K562 treated with DMSO at 1 percent for 24 hours (cell line): ENCODE measurements around the gene PACS1. TPM values are rescaled to one million over a fixed set of nuclear protein-coding genes. Genes with fewer than 3 reads are reported as not detected.

Experiments
- total RNA-seq: library from RNA; unstranded; fragments of 300-600 nt; gene quantifications from 2 replicates; pipeline ENCODE4 v1.2.3, GENCODE V29; 2022; ENCODE audit warnings: low read depth; ENCODE audit not compliant: insufficient read depth

Gene PACS1
- total RNA-seq = 35.1 and 39.1 TPM in 2 replicates

DNA sequence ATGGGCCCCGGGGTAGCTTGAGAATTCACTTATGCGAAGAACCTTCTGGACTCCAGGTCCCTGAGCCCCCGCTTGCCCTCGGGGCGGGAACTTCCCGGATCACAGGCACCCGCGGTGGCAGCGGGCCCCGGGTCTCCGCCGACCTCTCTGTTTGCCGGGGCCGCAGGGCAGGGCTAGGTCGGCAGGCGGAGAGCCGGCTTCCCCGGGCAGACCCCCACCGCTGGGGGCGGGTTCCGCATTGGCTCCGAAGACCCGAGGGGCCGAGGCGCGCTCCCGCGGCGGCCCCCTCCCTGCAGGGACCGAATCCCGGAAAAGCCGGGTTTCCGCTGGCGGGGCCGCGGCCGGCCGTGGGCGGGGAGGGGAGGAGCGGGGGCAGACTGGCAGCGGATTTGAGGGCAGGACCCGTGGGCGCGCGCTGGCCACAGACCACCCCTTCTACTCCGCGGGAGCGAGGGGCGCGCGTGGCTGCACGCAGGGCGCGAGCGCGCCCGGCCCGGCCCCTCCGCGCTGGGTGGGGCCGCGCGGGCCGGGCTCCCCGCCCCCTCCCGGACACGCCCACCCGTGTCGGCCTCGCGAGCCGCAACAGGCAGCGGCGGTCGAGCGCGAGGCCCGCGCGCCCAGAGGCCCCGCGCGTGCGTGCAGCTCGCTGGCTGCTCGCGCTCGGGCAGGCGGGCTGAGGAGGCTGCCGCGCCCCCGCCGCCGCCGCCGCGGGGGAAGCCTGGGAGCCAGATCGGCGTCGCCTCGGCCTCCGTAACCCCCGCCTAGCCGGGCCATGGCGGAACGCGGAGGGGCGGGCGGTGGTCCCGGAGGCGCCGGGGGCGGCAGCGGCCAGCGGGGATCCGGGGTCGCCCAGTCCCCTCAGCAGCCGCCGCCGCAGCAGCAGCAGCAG is at the start of gene PACS1:
Gene PACS1 (plus strand): TSS at position 558 of the 889 bp plus-strand sequence. CDS start 215 bp downstream, at position 773.

DNA sequence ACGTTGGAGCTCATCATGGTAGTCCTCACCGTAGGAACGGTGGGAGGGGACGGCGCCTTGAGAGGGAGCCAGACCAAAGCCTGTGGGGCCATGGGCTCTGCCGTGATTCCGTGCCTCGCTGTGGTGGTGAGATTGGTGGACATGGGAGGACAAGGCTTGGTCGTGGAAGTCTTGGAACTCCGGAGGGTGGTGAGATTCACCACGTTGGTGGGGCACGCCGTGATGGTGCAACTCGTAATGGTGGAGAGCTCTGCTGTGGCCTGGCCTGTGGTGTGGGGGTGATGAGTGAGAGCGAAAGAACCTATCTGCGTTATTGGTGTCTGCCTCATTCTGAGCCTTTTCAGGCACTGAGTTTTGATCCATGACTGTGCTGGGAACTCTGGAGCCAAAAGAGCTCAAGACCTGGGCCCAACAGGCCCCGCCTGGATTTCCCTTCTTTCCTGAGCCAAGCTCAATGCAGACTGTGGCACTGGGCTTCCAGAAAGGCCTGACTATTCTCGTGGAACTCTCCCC is 44.0 kb upstream of the PACS1 start, which contains the start of gene CATSPER1:
Gene CATSPER1 (minus strand): TSS at position 463 of the 513 bp plus-strand sequence. CDS start 100 bp downstream, at position 363.

DNA sequence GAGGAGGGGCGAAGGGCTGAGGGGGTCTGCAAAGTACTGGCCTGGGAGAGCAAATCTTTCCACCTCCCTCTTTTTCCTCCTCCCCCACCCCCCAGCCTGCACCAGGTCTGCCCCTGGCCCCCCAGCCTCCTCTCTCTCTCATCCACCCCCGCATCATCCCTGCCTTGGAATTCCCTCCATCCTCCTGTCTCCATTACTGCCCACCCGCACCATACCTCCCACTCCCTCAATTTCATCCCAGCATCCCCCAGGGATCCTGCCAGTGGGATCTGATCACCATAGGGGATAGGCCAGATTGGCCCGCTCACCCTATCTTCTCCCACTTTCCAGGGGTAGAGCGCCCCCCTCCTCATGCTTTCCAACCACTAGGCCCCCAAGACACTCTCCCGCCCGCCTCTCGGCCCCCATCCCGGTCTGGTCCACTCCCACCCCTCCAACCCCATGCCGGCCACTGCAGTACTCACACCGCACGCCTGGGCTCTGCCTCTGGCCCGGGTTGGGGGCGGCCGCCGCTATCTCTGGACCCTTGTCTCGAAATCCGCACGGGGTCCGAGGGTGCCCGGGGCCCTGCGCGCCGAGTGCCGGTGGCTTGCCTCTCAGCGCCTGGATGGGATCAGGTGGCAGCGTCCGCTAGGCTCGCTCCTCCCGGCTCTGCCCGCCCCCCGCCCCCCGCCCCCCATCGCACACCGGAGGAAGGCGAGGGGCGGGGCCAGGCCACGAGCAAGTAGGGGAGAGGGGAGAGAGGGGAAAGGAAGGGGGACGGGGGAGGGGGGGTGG is 21.3 kb upstream of the PACS1 start, which contains the start of gene GAL3ST3:
Gene GAL3ST3 (minus strand): TSS at position 615 of the 777 bp plus-strand sequence. CDS start 3,746 bp downstream, outside the sequence.

DNA sequence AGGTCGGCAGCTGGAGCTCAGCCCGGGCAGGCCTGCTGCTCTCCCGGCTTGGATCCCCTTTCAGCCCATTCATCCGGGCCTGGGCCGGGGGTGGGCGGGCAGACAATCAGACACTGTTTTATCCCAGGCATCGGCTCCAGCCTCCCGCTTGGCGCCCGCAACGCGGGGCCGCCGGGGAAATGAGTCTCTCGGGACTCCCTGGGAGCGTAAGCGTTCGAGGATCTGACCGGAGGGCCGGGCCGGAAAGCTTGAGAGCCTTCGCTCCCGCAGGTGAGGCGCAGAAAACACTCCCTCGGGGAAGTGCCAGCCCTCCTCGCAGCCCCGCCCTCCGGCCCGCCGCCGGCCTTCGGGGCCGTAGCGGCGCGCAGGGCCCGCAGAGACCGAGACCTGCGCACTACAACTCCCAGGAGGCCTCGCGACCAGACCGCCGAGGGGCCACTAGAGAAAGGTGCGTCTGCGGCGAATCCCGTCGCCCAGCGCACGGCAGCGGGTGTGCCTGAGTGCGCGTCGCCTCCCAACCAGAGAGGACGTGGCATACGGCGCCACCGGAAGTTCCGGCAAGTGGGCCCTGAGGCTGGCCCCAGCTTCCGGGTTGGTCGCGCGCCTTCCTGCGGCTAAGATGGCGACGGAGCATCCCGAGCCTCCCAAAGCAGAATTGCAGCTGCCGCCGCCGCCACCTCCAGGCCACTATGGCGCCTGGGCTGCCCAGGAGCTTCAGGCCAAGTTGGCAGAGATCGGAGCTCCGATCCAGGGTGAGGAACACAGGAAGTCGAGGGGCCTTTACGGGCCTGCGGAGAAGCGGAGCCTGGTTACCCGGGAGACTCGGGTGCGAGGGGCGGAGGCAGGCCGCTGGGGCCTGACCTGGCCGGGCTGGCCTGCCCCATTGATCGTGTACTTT is 18.1 kb upstream of the PACS1 start, which contains the start of gene SF3B2:
Gene SF3B2 (plus strand): TSS at position 599 of the 898 bp plus-strand sequence. CDS start 21 bp downstream, at position 620.

DNA sequence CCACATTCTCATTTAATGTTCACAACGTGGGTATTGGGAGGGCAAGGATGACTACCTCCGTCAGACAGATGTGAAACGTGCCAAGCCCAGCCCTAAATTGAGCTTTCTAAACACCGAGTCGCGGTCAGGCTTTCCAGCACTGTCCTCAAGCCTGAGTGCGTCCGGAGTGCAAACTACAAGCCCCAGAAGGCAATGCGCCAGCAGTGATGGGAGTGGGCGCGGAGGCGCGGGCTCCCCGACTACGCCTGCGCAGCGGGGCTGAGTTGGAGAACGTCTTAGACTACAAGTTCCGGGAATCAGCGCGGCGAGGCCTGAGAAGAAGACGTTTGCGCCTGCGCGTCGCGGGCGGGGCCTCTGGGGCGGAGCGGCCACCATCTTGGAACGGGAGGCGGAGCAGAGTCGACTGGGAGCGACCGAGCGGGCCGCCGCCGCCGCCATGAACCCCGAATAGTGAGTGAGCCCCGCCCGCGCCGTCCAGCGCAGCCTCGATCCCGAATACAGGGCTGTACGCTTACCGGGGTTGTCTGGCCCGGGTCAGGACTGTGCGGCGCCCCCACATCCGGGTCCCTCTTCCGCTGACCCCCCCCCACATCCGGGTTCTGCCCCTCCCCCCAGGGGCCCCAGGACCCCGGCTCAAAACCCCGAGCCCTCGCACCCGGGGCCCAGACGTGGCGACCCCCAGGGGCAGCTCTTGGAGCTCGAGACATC is 198.3 kb downstream of the PACS1 start, which contains the start of gene RAB1B:
Gene RAB1B (plus strand): TSS at position 396 of the 708 bp plus-strand sequence. CDS start 41 bp downstream, at position 437.

DNA sequence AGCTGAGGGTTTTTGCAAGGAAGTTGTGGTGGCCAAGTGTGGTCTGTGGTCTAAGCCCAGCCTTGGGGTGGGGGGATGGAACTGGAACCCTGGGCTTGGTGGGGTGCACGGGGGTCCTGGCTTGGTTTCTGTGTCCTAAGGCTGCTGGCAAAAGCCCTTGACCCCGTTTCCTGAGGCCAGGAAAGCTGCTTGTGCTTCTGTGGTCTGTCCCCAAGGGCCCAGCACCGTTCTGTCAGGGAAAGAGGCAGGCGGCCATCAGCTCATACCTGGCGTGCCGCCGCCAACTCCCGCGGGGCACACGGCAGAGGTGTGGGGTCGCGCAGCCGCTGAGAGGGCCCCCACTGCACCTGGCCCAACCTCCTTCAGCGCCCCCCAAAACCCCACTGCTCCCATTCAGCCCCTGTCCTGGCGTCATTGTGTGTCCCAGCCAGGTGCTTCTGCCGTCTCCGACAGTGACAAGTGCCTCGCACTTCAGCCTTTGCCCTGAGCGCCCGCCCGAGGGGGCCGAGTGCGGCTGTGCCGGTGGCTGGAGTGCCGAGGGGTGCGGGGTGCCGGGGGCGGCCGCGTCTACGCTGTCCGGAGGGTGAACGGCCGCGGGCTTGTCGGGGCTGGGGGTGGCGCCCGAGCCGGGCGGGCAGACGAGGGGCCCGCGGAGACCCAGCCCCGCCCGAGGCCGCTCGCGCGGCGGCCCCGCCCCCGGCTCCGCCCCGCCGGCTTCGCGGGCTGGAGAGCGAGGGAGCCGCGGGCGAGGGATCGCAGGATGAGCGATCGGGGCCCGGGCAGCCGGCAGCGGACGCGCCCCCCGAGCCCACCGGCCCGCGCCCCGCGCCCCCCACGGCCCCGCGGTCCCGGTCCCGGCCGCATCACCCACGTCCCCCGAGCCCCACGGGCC is 207.6 kb downstream of the PACS1 start, which contains the start of gene CNIH2:
Gene CNIH2 (plus strand): TSS at position 705 of the 892 bp plus-strand sequence. CDS start 282 bp downstream, outside the sequence.

DNA sequence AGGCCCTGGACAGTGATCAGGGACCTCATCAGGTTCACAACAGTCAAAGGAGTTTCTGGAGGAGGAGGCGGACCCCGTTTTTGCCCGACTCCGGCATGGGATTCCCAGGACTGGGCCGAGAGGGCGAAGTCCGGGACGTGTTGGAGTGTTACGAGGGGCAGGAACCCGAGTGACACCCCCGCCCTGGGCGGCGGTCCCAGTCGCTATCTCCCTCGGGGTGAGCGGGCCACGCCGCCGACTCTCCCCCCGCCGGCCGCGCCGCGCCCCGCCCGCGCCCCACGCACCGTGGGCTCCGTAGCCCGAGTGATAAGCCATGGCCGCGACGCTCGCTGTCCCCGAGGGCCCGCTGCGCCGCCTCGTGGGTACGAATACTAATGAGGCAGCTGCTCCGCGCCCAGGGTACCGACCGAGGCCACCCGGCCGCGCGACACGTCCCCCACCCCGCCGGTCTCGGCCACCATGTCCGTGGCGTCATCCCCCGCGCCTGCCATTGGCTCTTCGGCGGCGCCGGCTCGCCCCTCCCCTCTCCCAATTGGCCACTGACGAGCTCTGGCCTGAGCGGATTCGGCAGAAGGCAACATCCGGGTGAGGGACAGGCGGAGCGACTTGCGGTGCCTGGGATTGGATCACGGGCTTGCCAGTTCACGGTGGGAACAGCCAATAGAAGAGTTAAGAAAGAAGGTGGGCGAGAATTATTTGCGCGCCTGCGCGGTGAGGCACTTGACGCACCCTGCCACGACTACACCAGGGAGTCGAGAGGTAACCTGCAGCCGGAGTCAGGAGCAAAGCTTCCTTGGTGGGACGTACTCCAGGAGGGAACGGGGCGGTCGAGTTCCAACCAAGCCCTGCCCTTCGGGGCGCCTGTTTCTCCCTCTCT is 218.8 kb downstream of the PACS1 start, which contains the start of gene YIF1A:
Gene YIF1A (minus strand): TSS at position 473 of the 877 bp plus-strand sequence. CDS start 158 bp downstream, at position 315.

DNA sequence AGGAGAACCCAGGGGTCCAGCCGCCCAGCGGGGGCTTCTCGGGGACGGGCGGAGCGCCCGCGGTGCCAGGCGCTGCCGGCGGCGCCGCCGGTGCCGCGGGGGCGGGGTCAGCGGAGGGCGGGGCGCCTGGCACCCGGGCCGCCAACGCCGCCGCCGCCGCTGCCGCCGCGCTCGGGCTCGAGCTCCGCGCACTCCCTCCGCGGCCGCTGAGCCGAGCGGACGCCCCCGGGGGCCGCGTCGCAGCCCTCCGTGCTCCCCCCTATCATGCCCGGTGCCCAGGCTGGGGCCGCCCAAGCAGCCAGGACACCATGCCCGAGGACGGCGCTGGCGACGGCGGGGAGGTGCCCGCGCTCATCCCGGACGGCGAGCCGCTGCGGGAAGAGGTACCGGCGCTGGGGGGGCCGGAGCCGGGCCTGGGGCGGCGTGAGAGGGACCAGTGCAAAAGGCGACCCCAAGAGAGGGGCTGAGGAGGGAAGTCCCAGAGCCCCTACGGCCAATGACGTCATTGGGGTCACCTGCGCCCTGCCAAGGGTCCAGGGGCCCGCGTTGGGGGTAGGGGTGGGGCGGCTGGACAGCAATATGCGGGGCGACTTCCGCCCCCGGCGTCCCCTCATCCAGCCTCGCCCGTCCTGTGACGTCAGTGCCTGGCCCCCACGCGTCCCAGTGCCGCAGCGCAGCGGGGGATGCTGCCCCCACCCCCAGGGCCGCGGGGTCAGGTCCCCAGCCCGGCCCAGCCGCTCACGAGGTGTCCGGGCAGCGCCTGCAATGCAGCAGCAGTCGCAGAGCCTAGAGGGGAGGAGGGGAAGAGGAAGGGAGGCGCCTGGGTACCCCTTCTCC is 221.9 kb downstream of the PACS1 start, which contains the start of gene TMEM151A:
Gene TMEM151A (plus strand): TSS at position 189 of the 837 bp plus-strand sequence. CDS start 120 bp downstream, at position 309.

Other genes with a start within 250 kb of the PACS1 start
- gene SNX32, start 236.3 kb upstream of the PACS1 start, total RNA-seq = not detected in 2 replicates
- 749 and 768 TPM in 2 replicates for gene CFL1, start 212.1 kb upstream of the PACS1 start, total RNA-seq
- gene MUS81, start 209.8 kb upstream of the PACS1 start, total RNA-seq = 72.4 and 88.2 TPM in 2 replicates
- gene EFEMP2, start 197.5 kb upstream of the PACS1 start, total RNA-seq = 0.50 and 1.1 TPM in 2 replicates
- not detected in 2 replicates for gene CTSW, start 190.4 kb upstream of the PACS1 start, total RNA-seq
- 68.1 and 94.2 TPM in 2 replicates for gene FIBP, start 181.8 kb upstream of the PACS1 start, total RNA-seq
- 76.5 and 77.6 TPM in 2 replicates for gene CCDC85B, start 179.6 kb upstream of the PACS1 start, total RNA-seq
- 5.8 and 9.9 TPM in 2 replicates for gene FOSL1, start 169.9 kb upstream of the PACS1 start, total RNA-seq
- 62.0 and 63.2 TPM in 2 replicates for gene C11orf68, start 151.2 kb upstream of the PACS1 start, total RNA-seq
- gene DRAP1, start 150.8 kb upstream of the PACS1 start, total RNA-seq = 163 and 177 TPM in 2 replicates
- not detected in 2 replicates for gene TSGA10IP, start 124.8 kb upstream of the PACS1 start, total RNA-seq
- gene SART1, start 108.5 kb upstream of the PACS1 start, total RNA-seq = 78.9 and 80.3 TPM in 2 replicates
- 37.4 and 39.1 TPM in 2 replicates for gene EIF1AD, start 68.1 kb upstream of the PACS1 start, total RNA-seq
- 187 and 191 TPM in 2 replicates for gene BANF1, start 67.8 kb upstream of the PACS1 start, total RNA-seq
- gene CST6, start 58.3 kb upstream of the PACS1 start, total RNA-seq = not detected in 2 replicates
- gene CATSPER1, start 43.8 kb upstream of the PACS1 start, total RNA-seq = 0.23 and 0.30 TPM in 2 replicates
- gene GAL3ST3, start 21.1 kb upstream of the PACS1 start, total RNA-seq = not detected in 2 replicates
- gene SF3B2, start 17.9 kb upstream of the PACS1 start, total RNA-seq = 271 and 300 TPM in 2 replicates
- 45.0 and 46.3 TPM in 2 replicates for gene KLC2, start 187.4 kb downstream of the PACS1 start, total RNA-seq
- gene RAB1B, start 198.4 kb downstream of the PACS1 start, total RNA-seq = 194 and 197 TPM in 2 replicates
- gene CNIH2, start 207.9 kb downstream of the PACS1 start, total RNA-seq = 1.1 TPM in 1 of 2 replicates, not detected in the other
- 132 and 143 TPM in 2 replicates for gene YIF1A, start 218.9 kb downstream of the PACS1 start, total RNA-seq
- gene TMEM151A, start 221.6 kb downstream of the PACS1 start, total RNA-seq = not detected in 2 replicates
- gene CD248, start 246.8 kb downstream of the PACS1 start, total RNA-seq = not detected in 2 replicates